Esophagus muscularis mucosa (tissue), 4 donors: ENCODE data around the gene TMCC3.

Experiments
- CTCF ChIP-seq, 3 experiments: fragments of 200-600 bp in 2 of 3; fragments of 450-650 bp in 1 of 3; sonication (generic) in 2 of 3; IDR thresholded peaks; one replicate each; pipeline ENCODE4 v1.5.1; 2017 to 2019; ENCODE audit warnings: antibody characterized with exemption in 3 of 3, mild to moderate bottlenecking in 2 of 3, moderate library complexity in 1 of 3
- EP300 ChIP-seq: sonication (generic); formaldehyde crosslinking; IDR thresholded peaks from one replicate; pipeline ENCODE4 v1.6.1; 2017; ENCODE audit warnings: antibody characterized with exemption
- POLR2A ChIP-seq: fragments of 450-650 bp; IDR thresholded peaks from one replicate; pipeline ENCODE4 v1.6.1; 2017; ENCODE audit warnings: antibody characterized with exemption, moderate library complexity, mild to moderate bottlenecking, low read depth
- POLR2AphosphoS5 ChIP-seq, 2 donors: sonication (generic); formaldehyde crosslinking; IDR thresholded peaks; one replicate each; pipeline ENCODE4 v1.6.1; 2017; ENCODE audit warnings: antibody characterized with exemption in 2 of 2

GRCh38 chr12:94602024-94602423 lies 48.3 kb downstream of the TMCC3 start:
- TF ChIP-seq POLR2AphosphoS5 (IDR thresholded peaks at IDR 0.05) = no peak
- TF ChIP-seq POLR2A = no peak
- no peak for TF ChIP-seq CTCF (IDR thresholded peaks at IDR 0.05)
- no peak for TF ChIP-seq EP300
